ENCODE data around the gene MVB12B. TPM values are rescaled to one million over a fixed set of nuclear protein-coding genes. Genes with fewer than 3 reads are reported as not detected.

The MVB12B gene
- total RNA-seq, 1 experiment from 2014 or later = 9.4 TPM

DNA sequence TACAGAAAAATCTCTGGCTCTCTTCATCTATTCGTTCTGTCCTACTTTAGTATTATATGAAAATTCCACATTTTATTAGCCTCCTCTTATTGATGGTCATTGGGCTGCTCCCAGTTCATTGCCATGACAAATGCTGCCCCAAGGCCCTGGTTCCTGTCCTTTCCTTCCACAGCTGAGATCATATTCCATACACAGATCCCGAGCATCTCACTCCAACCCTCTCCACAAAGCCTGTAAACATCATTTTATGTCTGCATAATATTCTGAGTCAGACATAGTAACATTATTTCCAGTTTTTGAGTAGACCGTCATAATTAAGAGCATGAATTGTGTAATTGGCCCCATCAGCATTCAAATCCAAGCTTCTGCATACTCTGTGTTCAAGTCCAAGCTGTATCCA lies 86.3 kb downstream of the MVB12B start:
- BruUV-seq (replicated peaks) = no TSS peak
- Histone ChIP-seq H3K36me3 (ENCODE audit: control insufficient read depth, insufficient read depth, low read length) (no peaks in the 10 kb centered on the region), H3K27me3 (ENCODE audit: control insufficient read depth, insufficient read depth, low read length) (no peaks in the 10 kb centered on the region), H3K27ac (ENCODE audit: low read length) (no peak overlapping the region), H3K4me3 (ENCODE audit: low read depth in 2 of 2, low read length in 2 of 2) (no peak overlapping the region), H3K9me3 (ENCODE audit: control insufficient read depth, insufficient read depth, low read depth, low read length) (no peaks in the 10 kb centered on the region), H3K4me1 (ENCODE audit: control insufficient read depth, insufficient read depth, low read length) (no peaks in the 10 kb centered on the region; the same call in 1 of the 2 replicates)
- TF ChIP-seq, protein P1, sequence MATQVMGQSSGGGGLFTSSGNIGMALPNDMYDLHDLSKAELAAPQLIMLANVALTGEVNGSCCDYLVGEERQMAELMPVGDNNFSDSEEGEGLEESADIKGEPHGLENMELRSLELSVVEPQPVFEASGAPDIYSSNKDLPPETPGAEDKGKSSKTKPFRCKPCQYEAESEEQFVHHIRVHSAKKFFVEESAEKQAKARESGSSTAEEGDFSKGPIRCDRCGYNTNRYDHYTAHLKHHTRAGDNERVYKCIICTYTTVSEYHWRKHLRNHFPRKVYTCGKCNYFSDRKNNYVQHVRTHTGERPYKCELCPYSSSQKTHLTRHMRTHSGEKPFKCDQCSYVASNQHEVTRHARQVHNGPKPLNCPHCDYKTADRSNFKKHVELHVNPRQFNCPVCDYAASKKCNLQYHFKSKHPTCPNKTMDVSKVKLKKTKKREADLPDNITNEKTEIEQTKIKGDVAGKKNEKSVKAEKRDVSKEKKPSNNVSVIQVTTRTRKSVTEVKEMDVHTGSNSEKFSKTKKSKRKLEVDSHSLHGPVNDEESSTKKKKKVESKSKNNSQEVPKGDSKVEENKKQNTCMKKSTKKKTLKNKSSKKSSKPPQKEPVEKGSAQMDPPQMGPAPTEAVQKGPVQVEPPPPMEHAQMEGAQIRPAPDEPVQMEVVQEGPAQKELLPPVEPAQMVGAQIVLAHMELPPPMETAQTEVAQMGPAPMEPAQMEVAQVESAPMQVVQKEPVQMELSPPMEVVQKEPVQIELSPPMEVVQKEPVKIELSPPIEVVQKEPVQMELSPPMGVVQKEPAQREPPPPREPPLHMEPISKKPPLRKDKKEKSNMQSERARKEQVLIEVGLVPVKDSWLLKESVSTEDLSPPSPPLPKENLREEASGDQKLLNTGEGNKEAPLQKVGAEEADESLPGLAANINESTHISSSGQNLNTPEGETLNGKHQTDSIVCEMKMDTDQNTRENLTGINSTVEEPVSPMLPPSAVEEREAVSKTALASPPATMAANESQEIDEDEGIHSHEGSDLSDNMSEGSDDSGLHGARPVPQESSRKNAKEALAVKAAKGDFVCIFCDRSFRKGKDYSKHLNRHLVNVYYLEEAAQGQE (IDR thresholded peaks at IDR 0.05; ENCODE audit: insufficient read depth in 1 of 2, low read depth in 2 of 2, low read length in 1 of 2) = no peak
- TF ChIP-seq TCF7L2 (IDR thresholded peaks at IDR 0.05; ENCODE audit: low read depth, low read length) (no peak), SIN3A (IDR thresholded peaks at IDR 0.05; ENCODE audit: borderline replicate concordance, insufficient read depth, low read depth, low read length) (no peak), POLR2AphosphoS5 (IDR thresholded peaks at IDR 0.05; ENCODE audit: low read depth, low read length) (no peak)
- TF ChIP-seq, protein P2, sequence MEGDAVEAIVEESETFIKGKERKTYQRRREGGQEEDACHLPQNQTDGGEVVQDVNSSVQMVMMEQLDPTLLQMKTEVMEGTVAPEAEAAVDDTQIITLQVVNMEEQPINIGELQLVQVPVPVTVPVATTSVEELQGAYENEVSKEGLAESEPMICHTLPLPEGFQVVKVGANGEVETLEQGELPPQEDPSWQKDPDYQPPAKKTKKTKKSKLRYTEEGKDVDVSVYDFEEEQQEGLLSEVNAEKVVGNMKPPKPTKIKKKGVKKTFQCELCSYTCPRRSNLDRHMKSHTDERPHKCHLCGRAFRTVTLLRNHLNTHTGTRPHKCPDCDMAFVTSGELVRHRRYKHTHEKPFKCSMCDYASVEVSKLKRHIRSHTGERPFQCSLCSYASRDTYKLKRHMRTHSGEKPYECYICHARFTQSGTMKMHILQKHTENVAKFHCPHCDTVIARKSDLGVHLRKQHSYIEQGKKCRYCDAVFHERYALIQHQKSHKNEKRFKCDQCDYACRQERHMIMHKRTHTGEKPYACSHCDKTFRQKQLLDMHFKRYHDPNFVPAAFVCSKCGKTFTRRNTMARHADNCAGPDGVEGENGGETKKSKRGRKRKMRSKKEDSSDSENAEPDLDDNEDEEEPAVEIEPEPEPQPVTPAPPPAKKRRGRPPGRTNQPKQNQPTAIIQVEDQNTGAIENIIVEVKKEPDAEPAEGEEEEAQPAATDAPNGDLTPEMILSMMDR (IDR thresholded peaks at IDR 0.05) = no peak
- CTCF ChIA-PET = no interaction called here
- intact Hi-C loops (cut with micrococcal nuclease; ENCODE audit: unreplicated experiment) (no loop called here), in situ Hi-C loops (cut with HindIII; ENCODE audit: low pct_unique_long_range_greater_than_20kb, low sequenced_read_pairs) (no loop called here)
- POLR2A ChIA-PET = no interaction called here
- no peak for ATAC-seq
- DNase-seq (ENCODE audit: low read depth, low spot score) = no peak

DNA sequence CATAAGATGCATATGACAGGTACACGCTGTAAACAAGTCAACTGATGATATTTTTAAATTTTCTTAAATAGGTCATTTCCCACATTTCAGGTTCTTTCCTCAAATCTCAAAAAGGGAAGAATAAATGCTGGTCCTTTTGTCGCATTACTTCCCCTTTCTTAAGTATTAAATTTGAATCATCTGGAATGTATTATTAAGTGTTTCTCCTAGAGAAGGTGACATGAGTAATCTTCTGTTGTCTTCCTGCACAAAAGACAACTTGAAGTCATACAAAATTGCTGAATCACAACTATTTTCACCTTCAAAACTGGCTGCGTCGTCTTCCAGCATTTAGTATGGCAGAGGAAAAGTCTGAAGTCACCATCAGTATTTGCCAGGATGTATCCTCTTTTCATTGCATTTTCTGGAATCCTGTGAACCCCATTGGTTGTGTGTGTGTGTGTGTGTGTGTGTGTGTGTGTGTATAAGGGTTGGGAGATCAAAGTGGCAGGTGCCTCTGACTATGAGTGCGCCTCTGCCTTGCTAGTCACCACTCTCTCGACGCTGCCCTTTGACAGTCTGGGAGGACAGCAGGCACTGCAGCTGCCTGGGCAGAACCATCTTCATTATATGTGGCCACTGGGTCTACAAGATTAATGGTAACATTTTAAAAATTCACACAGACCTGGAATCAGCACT lies 86.9 kb downstream of the MVB12B start:
- DNase-seq (ENCODE audit: low read depth, low spot score) = no peak
- CTCF ChIA-PET = no interaction called here

DNA sequence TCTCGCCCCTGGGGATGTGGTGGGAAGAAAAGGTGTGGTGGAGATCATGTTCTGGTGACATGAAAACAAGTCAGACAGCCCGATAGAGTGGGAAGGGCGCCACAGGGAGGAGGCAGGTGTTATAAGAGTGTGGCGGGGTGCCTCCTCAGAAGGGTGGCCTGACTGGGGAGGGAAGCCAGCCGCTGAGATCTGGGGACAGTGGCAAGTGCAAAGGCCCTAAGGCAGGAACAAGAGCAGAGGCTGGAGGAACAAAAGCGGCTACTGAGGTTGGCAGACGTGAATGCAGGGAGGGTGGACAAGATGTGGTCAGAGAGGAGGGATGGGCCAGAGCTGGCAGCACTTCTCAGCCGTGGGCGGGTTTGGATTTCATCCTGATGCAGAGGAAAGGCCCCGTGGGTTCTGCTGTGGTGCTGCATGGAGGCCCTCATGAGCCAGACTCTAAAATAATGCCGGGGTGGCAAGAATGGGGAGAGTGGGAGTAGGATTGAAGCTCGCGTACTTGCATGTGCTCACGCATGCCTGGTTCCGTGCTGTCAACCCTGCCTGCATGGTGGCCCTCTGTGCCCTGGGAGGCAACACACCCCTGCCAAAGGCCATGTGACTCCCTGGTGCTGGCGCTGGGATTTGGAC lies 89.2 kb downstream of the MVB12B start:
- no TSS peak for BruUV-seq (replicated peaks)
- ATAC-seq = no peak
- DNase-seq (ENCODE audit: low read depth, low spot score) = no peak
- no peak overlapping the region for H3K27ac ChIP-seq (ENCODE audit: low read length)
- in situ Hi-C loops (cut with HindIII; ENCODE audit: low pct_unique_long_range_greater_than_20kb, low sequenced_read_pairs) (no loop called here), intact Hi-C loops (cut with micrococcal nuclease; ENCODE audit: unreplicated experiment) (no loop called here)
- no peaks in the 10 kb centered on the region for H3K27me3 ChIP-seq (ENCODE audit: control insufficient read depth, insufficient read depth, low read length)
- H3K4me1 ChIP-seq (ENCODE audit: control insufficient read depth, insufficient read depth, low read length) = no peaks in the 10 kb centered on the region; the same call in 1 of the 2 replicates
- ChIA-PET CTCF (no interaction called here), POLR2A (no interaction called here)
- H3K36me3 ChIP-seq (ENCODE audit: control insufficient read depth, insufficient read depth, low read length) = no peaks in the 10 kb centered on the region
- TF ChIP-seq SIN3A (IDR thresholded peaks at IDR 0.05; ENCODE audit: borderline replicate concordance, insufficient read depth, low read depth, low read length) = no peak
- no peak for TF ChIP-seq TCF7L2 (IDR thresholded peaks at IDR 0.05; ENCODE audit: low read depth, low read length)
- TF ChIP-seq, protein P1 (IDR thresholded peaks at IDR 0.05; ENCODE audit: insufficient read depth in 1 of 2, low read depth in 2 of 2, low read length in 1 of 2) = no peak
- TF ChIP-seq POLR2AphosphoS5 (IDR thresholded peaks at IDR 0.05; ENCODE audit: low read depth, low read length) = no peak
- TF ChIP-seq, protein P2 (IDR thresholded peaks at IDR 0.05) = no peak
- H3K9me3 ChIP-seq (ENCODE audit: control insufficient read depth, insufficient read depth, low read depth, low read length) = no peaks in the 10 kb centered on the region
- no peak overlapping the region for H3K4me3 ChIP-seq (ENCODE audit: low read depth in 2 of 2, low read length in 2 of 2)

More for the DNA sequence above, 86.9 kb downstream of the MVB12B start:
- Histone ChIP-seq H3K27ac (ENCODE audit: low read length) (no peak overlapping the region), H3K4me3 (ENCODE audit: low read depth in 2 of 2, low read length in 2 of 2) (no peak overlapping the region), H3K27me3 (ENCODE audit: control insufficient read depth, insufficient read depth, low read length) (no peaks in the 10 kb centered on the region), H3K9me3 (ENCODE audit: control insufficient read depth, insufficient read depth, low read depth, low read length) (no peaks in the 10 kb centered on the region), H3K4me1 (ENCODE audit: control insufficient read depth, insufficient read depth, low read length) (no peaks in the 10 kb centered on the region; the same call in 1 of the 2 replicates), H3K36me3 (ENCODE audit: control insufficient read depth, insufficient read depth, low read length) (no peaks in the 10 kb centered on the region)
- in situ Hi-C loops (cut with HindIII; ENCODE audit: low pct_unique_long_range_greater_than_20kb, low sequenced_read_pairs) (no loop called here), intact Hi-C loops (cut with micrococcal nuclease; ENCODE audit: unreplicated experiment) (no loop called here)
- POLR2A ChIA-PET = no interaction called here
- BruUV-seq (replicated peaks) = no TSS peak
- no peak for ATAC-seq
- no peak for TF ChIP-seq TCF7L2 (IDR thresholded peaks at IDR 0.05; ENCODE audit: low read depth, low read length)
- no peak for TF ChIP-seq POLR2AphosphoS5 (IDR thresholded peaks at IDR 0.05; ENCODE audit: low read depth, low read length)
- no peak for TF ChIP-seq SIN3A (IDR thresholded peaks at IDR 0.05; ENCODE audit: borderline replicate concordance, insufficient read depth, low read depth, low read length)
